Neural progenitor cell (in vitro differentiated cells): ENCODE measurements around the gene SLC6A9. TPM values are rescaled to one million over a fixed set of nuclear protein-coding genes. Genes with fewer than 3 reads are reported as not detected.

Source experiments
- DNase-seq: peaks from one replicate; pipeline ENCODE4 v3.0.0-alpha.2; 2016; ENCODE audit warnings: low spot score
- H2AFZ ChIP-seq: fragments of 200-600 bp; sonication (generic); replicated peaks from 2 replicates; pipeline ENCODE4 v1.6.1; 2016; ENCODE audit warnings: antibody characterized with exemption
- H3F3A ChIP-seq: fragments of 200-600 bp; sonication (generic); 2 replicates; pipeline ENCODE4 v1.6.1; 2016; ENCODE audit warnings: antibody characterized with exemption, low read depth
- H3K27ac ChIP-seq: fragments of 200-600 bp; sonication (generic); 2 replicates; pipeline ENCODE4 v1.5.1; 2016; ENCODE audit warnings: mild to moderate bottlenecking
- H3K27me3 ChIP-seq: fragments of 200-600 bp; sonication (generic); 2 replicates; pipeline ENCODE4 v1.6.1; 2016; ENCODE audit warnings: mild to moderate bottlenecking, moderate library complexity
- H3K36me3 ChIP-seq: fragments of 200-600 bp; sonication (generic); 2 replicates; pipeline ENCODE4 v1.5.1; 2016
- H3K4me1 ChIP-seq: fragments of 200-600 bp; sonication (generic); 2 replicates; pipeline ENCODE4 v1.6.1; 2016; ENCODE audit warnings: mixed run types
- H3K4me2 ChIP-seq: fragments of 200-600 bp; sonication (generic); 2 replicates; pipeline ENCODE4 v1.6.1; 2016
- H3K4me3 ChIP-seq: fragments of 200-600 bp; sonication (generic); 2 replicates; pipeline ENCODE4 v1.5.1; 2016
- H3K79me2 ChIP-seq: fragments of 200-600 bp; sonication (generic); 2 replicates; pipeline ENCODE4 v1.6.1; 2016; ENCODE audit warnings: low read depth
- H3K9ac ChIP-seq: fragments of 200-600 bp; sonication (generic); 2 replicates; pipeline ENCODE4 v1.6.1; 2016
- H3K9me3 ChIP-seq: fragments of 200-600 bp; sonication (generic); 2 replicates; pipeline ENCODE4 v1.5.1; 2016; ENCODE audit warnings: low read depth
- H4K20me1 ChIP-seq: fragments of 200-600 bp; sonication (generic); 2 replicates; pipeline ENCODE4 v1.6.1; 2016; ENCODE audit warnings: low read depth
- H3K27ac Mint-ChIP-seq: 3 replicates; pipeline ENCODE4 v1.8.0; 2021; ENCODE audit warnings: mixed read lengths
- H3K27me3 Mint-ChIP-seq: 2 replicates; pipeline ENCODE4 v1.8.0; 2022; ENCODE audit warnings: low read depth, mild to moderate bottlenecking, inconsistent platforms, moderate library complexity, mixed read lengths; ENCODE audit not compliant: insufficient read depth
- H3K36me3 Mint-ChIP-seq: 3 replicates; pipeline ENCODE4 v1.8.0; 2021; ENCODE audit warnings: mixed read lengths
- H3K4me1 Mint-ChIP-seq: 3 replicates; pipeline ENCODE4 v1.8.0; 2021; ENCODE audit warnings: mixed read lengths
- H3K4me3 Mint-ChIP-seq: 3 replicates; pipeline ENCODE4 v1.8.0; 2021; ENCODE audit warnings: mild to moderate bottlenecking, moderate library complexity, mixed read lengths
- H3K9me3 Mint-ChIP-seq: 3 replicates; pipeline ENCODE4 v1.8.0; 2020; ENCODE audit warnings: mixed read lengths
- CTCF ChIP-seq: fragments of 200-600 bp; sonication (generic); IDR thresholded peaks from 2 replicates; pipeline ENCODE4 v1.5.1; 2017; ENCODE audit warnings: antibody characterized with exemption, mild to moderate bottlenecking
- EZH2 ChIP-seq: fragments of 200-600 bp; sonication (generic); IDR thresholded peaks from 2 replicates; pipeline ENCODE4 v1.6.1; 2017; ENCODE audit warnings: antibody characterized with exemption, mild to moderate bottlenecking, moderate library complexity
- EZH2phosphoT487 ChIP-seq: fragments of 200-600 bp; sonication (generic); IDR thresholded peaks from 2 replicates; pipeline ENCODE4 v1.6.1; 2017; ENCODE audit warnings: antibody characterized with exemption
- total RNA-seq: library from RNA; depleted of rRNA; stranded (reverse); fragments of >200 nt; gene quantifications from 2 replicates; pipeline ENCODE4 v1.2.3, GENCODE V29; 2015; ENCODE audit warnings: low replicate concordance

The SLC6A9 gene
- total RNA-seq, 1 donor from 2014 or later, result 1.4 TPM

- H3K9ac ChIP-seq, result no peak overlapping the region
- no peak overlapping the region for H3K27ac ChIP-seq
- H3K4me3 Mint-ChIP-seq, result peak overlapping the region; percentile 7
- no peak overlapping the region for H2AFZ ChIP-seq
- no peaks in the 10 kb centered on the region for H3K36me3 ChIP-seq
- H4K20me1 ChIP-seq, result peaks cover 18% of the 10 kb centered on the region
- peaks cover 7% of the 10 kb centered on the region for H3K79me2 ChIP-seq
- H3K4me1 Mint-ChIP-seq, result peaks cover 11% of the 10 kb centered on the region
- no peak for TF ChIP-seq EZH2phosphoT487
- no peak for TF ChIP-seq EZH2
- TF ChIP-seq CTCF, result no peak
- no peak for DNase-seq
- H3K27ac Mint-ChIP-seq, result no peak overlapping the region
- no peaks in the 10 kb centered on the region for H3K9me3 ChIP-seq
- peaks cover 11% of the 10 kb centered on the region for H3K4me1 ChIP-seq
- no peaks in the 10 kb centered on the region for H3K9me3 Mint-ChIP-seq
- no peak overlapping the region for H3K4me2 ChIP-seq
- no peaks in the 10 kb centered on the region for H3K27me3 Mint-ChIP-seq
- H3K27me3 ChIP-seq, result no peaks in the 10 kb centered on the region
- H3K4me3 ChIP-seq, result no peak overlapping the region
- peaks cover 15% of the 10 kb centered on the region for H3K36me3 Mint-ChIP-seq
- peaks cover 9% of the 10 kb centered on the region for H3F3A ChIP-seq
Measured at GRCh38 chr1:43957407-43958040, 73.7 kb downstream of the SLC6A9 start.

GRCh38 chr1:43956234-43956633 is 75.0 kb downstream of the SLC6A9 start:
- TF ChIP-seq EZH2, result no peak
- TF ChIP-seq CTCF, result no peak
- no peak for TF ChIP-seq EZH2phosphoT487
- Histone ChIP-seq H3K4me1 (peaks cover 11% of the 10 kb centered on the region), H3F3A (peaks cover 17% of the 10 kb centered on the region), H3K9me3 (no peaks in the 10 kb centered on the region), H4K20me1 (peaks cover 23% of the 10 kb centered on the region), H3K36me3 (no peaks in the 10 kb centered on the region), H3K79me2 (peaks cover 7% of the 10 kb centered on the region), H2AFZ (no peak overlapping the region), H3K4me3 (no peak overlapping the region), H3K27ac (no peak overlapping the region), H3K9ac (no peak overlapping the region), H3K4me2 (no peak overlapping the region), H3K27me3 (no peaks in the 10 kb centered on the region)
- H3K27me3 Mint-ChIP-seq, result no peaks in the 10 kb centered on the region
- no peak overlapping the region for H3K4me3 Mint-ChIP-seq
- H3K9me3 Mint-ChIP-seq, result no peaks in the 10 kb centered on the region
- no peak for DNase-seq
- H3K36me3 Mint-ChIP-seq, result peaks cover 10% of the 10 kb centered on the region
- H3K4me1 Mint-ChIP-seq, result peaks cover 12% of the 10 kb centered on the region
- H3K27ac Mint-ChIP-seq, result no peak overlapping the region

- Mint-ChIP-seq H3K27ac (no peak overlapping the region), H3K9me3 (no peaks in the 10 kb centered on the region), H3K36me3 (peaks cover 13% of the 10 kb centered on the region), H3K4me3 (no peak overlapping the region), H3K27me3 (no peaks in the 10 kb centered on the region), H3K4me1 (peaks cover 12% of the 10 kb centered on the region)
- Histone ChIP-seq H3K9me3 (no peaks in the 10 kb centered on the region), H3K9ac (no peak overlapping the region), H3K27ac (no peak overlapping the region), H4K20me1 (peaks cover 23% of the 10 kb centered on the region), H3K79me2 (peaks cover 7% of the 10 kb centered on the region), H3F3A (peaks cover 17% of the 10 kb centered on the region), H3K27me3 (no peaks in the 10 kb centered on the region), H3K4me2 (no peak overlapping the region), H2AFZ (no peak overlapping the region), H3K36me3 (no peaks in the 10 kb centered on the region), H3K4me1 (peaks cover 11% of the 10 kb centered on the region), H3K4me3 (no peak overlapping the region)
- DNase-seq, result no peak
- TF ChIP-seq EZH2phosphoT487 (no peak), CTCF (no peak), EZH2 (no peak)
Measured at GRCh38 chr1:43954036-43954435, 77.2 kb downstream of the SLC6A9 start.
